K562 (cell line): ENCODE measurements around the gene MLH3. TPM values are rescaled to one million over a fixed set of nuclear protein-coding genes. Genes with fewer than 3 reads are reported as not detected.
A peak's percentile ranks its signal among the peaks of the same experiment; 100 is the strongest.

Source experiments
- ASH1L ChIP-seq: fragments of 450-650 bp; IDR thresholded peaks from 2 replicates; pipeline ENCODE4 v1.6.1; 2018; ENCODE audit warnings: borderline replicate concordance, mild to moderate bottlenecking, low read depth; ENCODE audit not compliant: partially characterized antibody
- BMI1 ChIP-seq: fragments of 150-350 bp; IDR thresholded peaks from 2 replicates; pipeline ENCODE4 v1.6.1; 2014; ENCODE audit warnings: low read length
- CHCHD3 ChIP-seq: fragments of 250-450 bp; sonication (Bioruptor Pico); IDR thresholded peaks from 2 replicates; pipeline ENCODE4 v2.1.2; 2022; ENCODE audit warnings: mild to moderate bottlenecking
- CTBP1 ChIP-seq: fragments of 450-650 bp; IDR thresholded peaks from 2 replicates; pipeline ENCODE4 v1.6.1; 2016; ENCODE audit warnings: borderline replicate concordance
- EP400 ChIP-seq: fragments of 450-650 bp; IDR thresholded peaks from 2 replicates; pipeline ENCODE4 v1.6.1; 2017; ENCODE audit warnings: antibody characterized with exemption, mild to moderate bottlenecking, moderate library complexity
- ILK ChIP-seq: fragments of 450-650 bp; IDR thresholded peaks from 2 replicates; pipeline ENCODE4 v1.6.1; 2016; ENCODE audit warnings: missing genetic modification characterization, low read depth, mild to moderate bottlenecking, missing compliant biosample characterization, moderate library complexity, borderline replicate concordance
- MAZ ChIP-seq, 2 experiments: fragments of 450-650 bp in 1 of 2; sonication (generic) in 1 of 2; formaldehyde crosslinking; IDR thresholded peaks in 1 of 2; conservative IDR thresholded peaks in 1 of 2; 2 replicates each; pipeline versions ENCODE4 v1.4.0 to v1.5.0; 2020; ENCODE audit warnings: mild to moderate bottlenecking in 1 of 2, missing genetic modification reagents in 1 of 2
- MEF2A ChIP-seq: IDR thresholded peaks from 2 replicates; pipeline ENCODE4 v1.6.1; 2011; ENCODE audit warnings: low read depth, mild to moderate bottlenecking, low read length, moderate library complexity; ENCODE audit not compliant: control insufficient read depth
- MXI1 ChIP-seq: IDR thresholded peaks from 2 replicates; pipeline ENCODE4 v1.6.1; 2011; ENCODE audit warnings: low read depth, mild to moderate bottlenecking, improper control_type of control experiment, low read length
- NRF1 ChIP-seq, 2 experiments: fragments of 450-650 bp; IDR thresholded peaks in 1 of 2; conservative IDR thresholded peaks in 1 of 2; 2 replicates each; pipeline ENCODE4 v1.6.1; 2014; ENCODE audit warnings: mild to moderate bottlenecking in 2 of 2
- PCBP2 ChIP-seq: fragments of 200-400 bp; formaldehyde crosslinking; IDR thresholded peaks from 2 replicates; pipeline ENCODE4 v1.6.1; 2018; ENCODE audit warnings: low read length, low read depth, mild to moderate bottlenecking, moderate library complexity; ENCODE audit not compliant: poor library complexity, severe bottlenecking
- PHF20 ChIP-seq: fragments of 450-650 bp; IDR thresholded peaks from 2 replicates; pipeline ENCODE4 v1.6.1; 2018; ENCODE audit not compliant: partially characterized antibody
- PHF21A ChIP-seq: fragments of 450-650 bp; IDR thresholded peaks from 2 replicates; pipeline ENCODE4 v1.6.1; 2017; ENCODE audit warnings: low read depth, borderline replicate concordance
- PKNOX1 ChIP-seq: fragments of 450-650 bp; IDR thresholded peaks from 2 replicates; pipeline ENCODE4 v1.6.1; 2016
- RB1 ChIP-seq: fragments of 450-650 bp; IDR thresholded peaks from 2 replicates; pipeline ENCODE4 v1.6.1; 2017; ENCODE audit warnings: low read depth, mild to moderate bottlenecking
- RBM15 ChIP-seq: fragments of 200-400 bp; formaldehyde crosslinking; IDR thresholded peaks from 2 replicates; pipeline ENCODE4 v1.6.1; 2018; ENCODE audit warnings: mild to moderate bottlenecking, low read length, moderate library complexity; ENCODE audit not compliant: insufficient read depth
- SMARCC2 ChIP-seq: fragments of 450-650 bp; IDR thresholded peaks from 2 replicates; pipeline ENCODE4 v1.6.1; 2017; ENCODE audit warnings: antibody characterized with exemption, moderate library complexity, mild to moderate bottlenecking, low read depth
- SMC3 ChIP-seq: conservative IDR thresholded peaks from 2 replicates; pipeline ENCODE4 v1.6.1; 2011; ENCODE audit warnings: low read depth, low read length, improper control_type of control experiment; ENCODE audit not compliant: insufficient read depth
- SOX6 ChIP-seq: fragments of 450-650 bp; IDR thresholded peaks from 2 replicates; pipeline ENCODE4 v1.6.1; 2014; ENCODE audit warnings: mild to moderate bottlenecking
- STAG1 ChIP-seq: sonication (generic); formaldehyde crosslinking; IDR thresholded peaks from 2 replicates; pipeline ENCODE4 v1.5.0; 2020; ENCODE audit warnings: missing genetic modification reagents, borderline replicate concordance
- TCF3 ChIP-seq: sonication (generic); formaldehyde crosslinking; IDR thresholded peaks from 2 replicates; pipeline ENCODE4 v1.4.0; 2020; ENCODE audit warnings: mild to moderate bottlenecking, missing genetic modification reagents
- TEAD4 ChIP-seq, 2 experiments: sonication (generic) in 1 of 2; formaldehyde crosslinking in 1 of 2; IDR thresholded peaks; 2 replicates each; pipeline versions ENCODE4 v1.6.1 to v1.8.0; 2012 to 2022; ENCODE audit warnings: borderline replicate concordance in 1 of 2, inconsistent platforms in 1 of 2, low read length in 1 of 2, mild to moderate bottlenecking in 1 of 2, missing genetic modification reagents in 1 of 2
- ZNF3 ChIP-seq: fragments of 250-450 bp; sonication (Bioruptor Pico); IDR thresholded peaks from 2 replicates; pipeline ENCODE4 v1.5.0; 2021; ENCODE audit warnings: mild to moderate bottlenecking, moderate library complexity
- ZNF311 ChIP-seq: fragments of 250-450 bp; sonication (Bioruptor Pico); IDR thresholded peaks from 2 replicates; pipeline ENCODE4 v1.4.0; 2020; ENCODE audit warnings: mild to moderate bottlenecking, moderate library complexity
- ZNF408 ChIP-seq: fragments of 250-450 bp; sonication (Bioruptor Pico); IDR thresholded peaks from 2 replicates; pipeline ENCODE4 v1.4.0; 2020; ENCODE audit warnings: low read depth, mild to moderate bottlenecking, moderate library complexity
- ZNF511 ChIP-seq: sonication (generic); formaldehyde crosslinking; IDR thresholded peaks from 2 replicates; pipeline ENCODE4 v1.8.0; 2022; ENCODE audit warnings: mild to moderate bottlenecking, missing genetic modification reagents
- polyA plus RNA-seq, 8 experiments: library from polyadenylated mRNA; depleted of rRNA in 4 of 8; stranded (reverse) in 5 of 8; unstranded in 3 of 8; fragments of >200 nt; fragmentation: Nextera tagmentation in 2 of 8; fragmentation: Illumina TruSeq in 1 of 8; extraction: Ambion mirVana in 2 of 8; extraction: Trizol in 1 of 8; gene quantifications; 2 replicates each; pipeline versions ENCODE4 v1.2.1 to v1.2.3, GENCODE V29; 2011 to 2014; ENCODE audit warnings: inconsistent platforms in 1 of 8, missing spikeins in 1 of 8
- total RNA-seq, 7 experiments: library from RNA; depleted of rRNA in 6 of 7; stranded (reverse); fragments of >200 nt in 6 of 7; fragmentation: Illumina TruSeq in 2 of 7; extraction: Trizol in 2 of 7; gene quantifications; 2 replicates each; pipeline versions ENCODE4 v1.2.1 to v1.2.3, GENCODE V29; 2011 to 2021; ENCODE audit warnings: low replicate concordance in 1 of 7

MLH3 gene
- total and polyA plus RNA-seq, 9 of the 15 experiments (the other 6 are each of a cell fraction or from before 2014, with no cell fraction given): 5.9 to 15.3 (median 10.7) TPM

DNA sequence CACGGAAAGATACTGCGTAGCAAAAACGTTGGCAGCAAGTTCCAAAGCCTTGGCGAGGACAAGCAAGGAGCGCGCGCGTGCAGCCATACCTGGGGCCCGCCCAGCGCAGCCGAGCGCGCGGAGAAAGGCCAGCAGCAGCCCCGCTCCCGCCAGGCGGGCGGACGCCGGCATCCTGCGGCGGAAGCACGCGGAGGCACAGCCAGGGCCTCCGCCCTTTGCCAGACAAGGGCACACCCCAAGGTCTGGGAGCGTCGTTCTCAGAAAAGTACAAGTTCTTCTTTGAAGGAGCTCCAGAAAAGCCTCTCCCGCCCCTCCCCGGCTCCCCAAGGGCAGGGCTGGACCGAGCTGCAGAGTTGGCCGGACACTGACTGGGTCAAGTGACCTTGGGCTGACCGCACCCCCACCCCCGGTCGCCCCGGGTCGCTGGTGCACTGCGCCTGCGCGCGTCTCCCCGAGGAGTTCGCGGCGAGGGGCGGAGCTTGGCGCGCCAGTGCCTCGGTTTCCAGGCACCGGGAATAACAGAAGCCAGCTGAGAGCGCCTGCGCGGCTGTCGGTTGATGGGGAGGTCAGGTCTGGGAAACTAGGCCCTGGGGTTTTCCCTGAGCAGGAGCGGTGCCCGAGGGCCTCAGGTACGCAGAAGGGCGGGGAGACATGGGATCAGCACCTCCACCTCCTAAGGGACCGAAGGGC, 18.0 kb upstream of the MLH3 start, which contains the start of gene ZC2HC1C (continued):
- TF ChIP-seq PHF20 (no peak), SMARCC2 (no peak), MXI1 (peak; percentile 61; the same call in 1 of the 2 replicates), CHCHD3 (CRISPR knock-in tag) (no peak), ZNF511 (CRISPR knock-in tag) (peak; percentile 57; the same call in 1 of the 2 replicates), TCF3 (CRISPR knock-in tag) (no peak; the same call in 1 of the 2 replicates), PCBP2 (no peak), PHF21A (no peak), MEF2A (no peak), SMC3 (no peak), ILK (tag) (no peak), RB1 (peak; percentile 86; the same call in 1 of the 2 replicates), MAZ (CRISPR knock-in tag; conservative IDR thresholded peaks at IDR 0.05 in 1 of 2, IDR thresholded peaks at IDR 0.05 in 1 of 2) (peak; percentile 84 to 87), TEAD4 (IDR thresholded peaks at IDR 0.05; ENCODE audit: low read length) (peak; percentile 36; the same call in 1 of the 2 replicates), TEAD4 (CRISPR knock-in tag; IDR thresholded peaks at IDR 0.05; ENCODE audit: borderline replicate concordance) (no peak), NRF1 (conservative IDR thresholded peaks at IDR 0.05 in 1 of 2, IDR thresholded peaks at IDR 0.05 in 1 of 2) (peak; percentile 99), RBM15 (no peak), SOX6 (peak; percentile 57; the same call in 1 of the 2 replicates), ZNF311 (CRISPR knock-in tag) (no peak), ZNF408 (CRISPR knock-in tag) (no peak), ZNF3 (CRISPR knock-in tag) (no peak), PKNOX1 (peak; percentile 28; the same call in 1 of the 2 replicates), CTBP1 (peak; percentile 97), BMI1 (no peak), EP400 (peak; percentile 89), STAG1 (CRISPR knock-in tag) (no peak), ASH1L (no peak)
